ENCODE measurements around the gene SHC3.
A peak's percentile ranks its signal among the peaks of the same experiment; 100 is the strongest.

The SHC3 gene

DNA sequence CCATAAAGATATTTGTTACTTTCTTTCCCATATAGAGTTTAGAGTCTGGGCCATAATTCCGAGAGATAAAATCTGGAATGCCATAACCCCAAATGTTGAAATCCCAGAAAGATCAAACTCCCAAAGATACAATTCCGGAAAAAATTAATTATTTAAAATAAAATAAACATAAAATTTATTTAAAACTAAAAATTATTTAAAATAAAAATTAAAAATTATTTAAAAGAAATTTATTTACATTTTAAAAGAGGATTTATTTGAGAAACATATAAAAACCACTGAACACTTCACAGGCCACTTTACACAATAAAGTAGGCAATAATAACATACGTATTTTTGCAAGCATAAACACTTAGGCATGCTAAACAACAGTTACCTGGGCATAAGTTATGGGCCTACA, 57.9 kb downstream of the SHC3 start:
- FAIRE-seq (no peak), DNase-seq (ENCODE audit: insufficient read length, low spot score) (no peak)

GRCh38 chr9:89116805-89117192, 61.8 kb downstream of the SHC3 start:
- FAIRE-seq: no peak
- DNase-seq (ENCODE audit: insufficient read length, low spot score): no peak

More for the DNA sequence above, 57.9 kb downstream of the SHC3 start:
- no peak for TF ChIP-seq POLR2A (IDR thresholded peaks at IDR 0.05; ENCODE audit: low read depth, low read length)

DNA sequence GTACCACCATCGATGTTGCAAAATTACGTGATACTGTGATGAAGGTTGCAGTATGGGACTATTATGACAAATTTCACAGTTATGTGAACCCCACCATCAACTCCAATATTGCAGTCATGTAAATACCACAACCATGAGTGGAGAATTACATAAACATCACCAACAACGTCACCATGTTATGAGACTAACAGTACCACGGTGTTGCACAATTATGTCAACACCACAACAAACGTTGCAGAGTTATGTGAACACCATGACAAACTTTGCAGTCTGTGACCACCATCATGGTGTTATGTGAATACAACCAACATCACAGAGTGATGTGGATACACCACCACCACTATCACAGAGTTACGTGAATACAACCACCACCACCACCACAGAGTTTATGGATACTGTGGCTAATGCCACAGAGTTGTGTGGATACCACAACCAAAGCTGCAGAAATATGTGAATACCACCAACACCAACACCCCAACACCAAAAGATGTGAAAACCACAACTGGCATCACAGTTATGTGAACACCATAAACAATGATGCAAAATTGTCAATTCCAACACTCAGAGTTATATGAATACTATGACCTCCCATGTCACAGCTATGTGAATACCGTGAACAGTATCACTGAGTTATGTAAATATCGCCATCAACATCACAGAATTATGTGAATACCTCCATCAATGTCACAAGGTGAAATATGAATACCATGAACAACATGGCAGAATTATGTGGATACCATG, 62.4 kb downstream of the SHC3 start:
- peak; percentile 96 for FAIRE-seq

More at GRCh38 chr9:89116805-89117192, 61.8 kb downstream of the SHC3 start:
- TF ChIP-seq POLR2A (IDR thresholded peaks at IDR 0.05; ENCODE audit: low read depth, low read length): no peak

DNA sequence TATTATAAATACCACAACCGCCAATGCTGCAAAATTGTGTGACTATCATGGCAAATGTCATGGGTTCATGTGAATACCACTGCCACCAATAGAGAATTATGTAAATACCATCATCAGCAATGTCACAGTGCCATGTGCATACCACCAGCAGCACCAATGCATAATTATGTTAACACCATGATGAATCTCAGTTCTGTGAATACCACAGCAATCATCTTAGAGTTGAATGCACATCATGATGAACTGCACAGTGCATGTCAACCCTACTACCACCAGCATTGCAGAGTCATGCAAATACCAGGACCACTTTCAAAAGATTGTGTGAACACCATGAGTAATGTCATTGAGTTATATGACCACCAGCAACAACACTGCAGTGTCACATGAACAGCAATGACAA, 63.2 kb downstream of the SHC3 start:
- DNase-seq (ENCODE audit: insufficient read length, low spot score): no peak
- no peak for TF ChIP-seq POLR2A (IDR thresholded peaks at IDR 0.05; ENCODE audit: low read depth, low read length)
- peak; percentile 62 for FAIRE-seq

More for the DNA sequence above, 62.4 kb downstream of the SHC3 start:
- no peak for DNase-seq (ENCODE audit: insufficient read length, low spot score)
- TF ChIP-seq POLR2A (IDR thresholded peaks at IDR 0.05; ENCODE audit: low read depth, low read length): no peak

DNA sequence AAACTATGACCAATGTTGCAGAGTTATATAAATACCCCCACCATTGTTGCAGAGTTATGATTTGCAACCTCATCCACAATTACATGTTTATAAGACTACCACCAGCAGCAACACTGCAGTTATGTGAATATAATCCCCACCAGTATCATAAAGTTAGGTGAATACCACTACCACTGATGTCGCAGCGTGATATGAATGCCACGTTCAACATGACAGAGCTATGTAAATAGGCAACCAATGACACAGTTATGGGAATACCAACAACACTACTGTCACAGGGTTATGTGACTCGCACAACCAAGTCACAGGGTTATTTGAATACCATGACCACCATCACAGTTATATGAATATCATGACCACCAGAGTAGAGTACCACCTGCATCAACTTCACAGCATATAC, 63.9 kb downstream of the SHC3 start:
- FAIRE-seq: no peak
- no peak for TF ChIP-seq POLR2A (IDR thresholded peaks at IDR 0.05; ENCODE audit: low read depth, low read length)
- DNase-seq (ENCODE audit: insufficient read length, low spot score): no peak

- TF ChIP-seq POLR2A (IDR thresholded peaks at IDR 0.05; ENCODE audit: low read depth, low read length): no peak
- DNase-seq (ENCODE audit: insufficient read length, low spot score): no peak
- FAIRE-seq: peak; percentile 66
Measured at GRCh38 chr9:89113851-89114250, 64.8 kb downstream of the SHC3 start.

- no peak for TF ChIP-seq POLR2A (IDR thresholded peaks at IDR 0.05; ENCODE audit: low read depth, low read length)
- FAIRE-seq: no peak
- no peak for DNase-seq (ENCODE audit: insufficient read length, low spot score)
Measured at GRCh38 chr9:89112243-89112642, 66.4 kb downstream of the SHC3 start.

DNA sequence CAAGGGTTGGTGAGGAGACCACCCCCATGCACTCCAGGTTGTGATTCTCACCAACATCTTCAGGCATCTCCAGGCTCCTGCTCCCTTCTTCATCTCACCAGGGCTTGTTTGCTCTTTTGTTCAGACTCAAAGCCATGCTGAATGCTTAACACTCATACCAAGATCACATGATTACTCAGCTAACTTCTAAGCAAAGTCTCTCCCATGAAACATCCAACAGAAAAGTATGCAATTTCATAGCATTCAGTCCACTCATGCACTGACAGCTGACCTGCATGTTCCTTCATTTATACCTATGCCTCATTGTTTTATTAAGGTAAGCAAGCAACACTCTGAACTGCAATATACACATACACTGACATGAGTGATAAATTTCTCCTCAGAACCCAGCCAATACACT, 69.0 kb downstream of the SHC3 start:
- DNase-seq (ENCODE audit: insufficient read length, low spot score) (no peak), FAIRE-seq (no peak)
- no peak for TF ChIP-seq POLR2A (IDR thresholded peaks at IDR 0.05; ENCODE audit: low read depth, low read length)

GRCh38 chr9:89107406-89107805, 71.2 kb downstream of the SHC3 start:
- no peak for TF ChIP-seq POLR2A (IDR thresholded peaks at IDR 0.05; ENCODE audit: low read depth, low read length)
- FAIRE-seq (no peak), DNase-seq (ENCODE audit: insufficient read length, low spot score) (no peak)

DNA sequence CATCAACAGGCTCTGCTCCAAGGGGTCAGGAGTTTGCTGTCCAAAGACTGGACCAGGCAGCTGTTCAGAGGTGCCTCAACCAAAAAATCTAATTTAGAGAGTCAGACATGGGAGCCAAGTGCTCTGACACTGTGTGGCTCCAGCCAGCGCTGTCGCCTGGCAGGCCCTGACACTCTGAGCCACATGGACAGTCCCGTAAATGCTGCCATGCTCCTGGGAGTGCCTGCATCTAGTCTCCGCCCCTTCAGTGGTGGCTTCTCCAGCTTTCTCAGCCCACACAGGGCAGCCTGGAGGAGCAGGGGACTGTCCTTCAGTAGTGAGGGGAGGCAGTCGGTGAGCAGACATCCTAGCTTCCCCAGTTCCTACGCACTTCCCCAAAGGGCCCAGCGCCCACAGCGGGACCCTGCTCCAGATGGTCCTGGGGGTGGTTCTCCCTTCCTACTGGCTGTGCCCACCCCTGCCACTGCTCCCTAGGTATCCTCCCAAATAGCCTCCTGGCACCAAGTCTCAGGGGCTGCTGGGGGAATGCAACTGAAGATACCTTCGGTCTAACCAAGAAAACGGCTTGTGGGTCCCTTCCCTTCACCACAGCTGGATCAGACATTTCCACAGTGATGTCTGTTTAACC, 72.3 kb downstream of the SHC3 start:
- no peak for DNase-seq (ENCODE audit: insufficient read length, low spot score)
- no peak for FAIRE-seq
- no peak for TF ChIP-seq POLR2A (IDR thresholded peaks at IDR 0.05; ENCODE audit: low read depth, low read length)

- DNase-seq (ENCODE audit: insufficient read length, low spot score) (no peak), FAIRE-seq (no peak)
- no peak for TF ChIP-seq POLR2A (IDR thresholded peaks at IDR 0.05; ENCODE audit: low read depth, low read length)
Measured at GRCh38 chr9:89104821-89105220, 73.8 kb downstream of the SHC3 start.

- DNase-seq (ENCODE audit: insufficient read length, low spot score): no peak
- TF ChIP-seq POLR2A (IDR thresholded peaks at IDR 0.05; ENCODE audit: low read depth, low read length): no peak
- FAIRE-seq: no peak
Measured at GRCh38 chr9:89097219-89097618, 81.4 kb downstream of the SHC3 start.

GRCh38 chr9:89096807-89097206, 81.8 kb downstream of the SHC3 start:
- no peak for DNase-seq (ENCODE audit: insufficient read length, low spot score)
- no peak for TF ChIP-seq POLR2A (IDR thresholded peaks at IDR 0.05; ENCODE audit: low read depth, low read length)
- FAIRE-seq: no peak

- DNase-seq (ENCODE audit: insufficient read length, low spot score) (no peak), FAIRE-seq (no peak)
- no peak for TF ChIP-seq POLR2A (IDR thresholded peaks at IDR 0.05; ENCODE audit: low read depth, low read length)
Measured at GRCh38 chr9:89095761-89096528, 82.7 kb downstream of the SHC3 start.
